Measurements from ENCODE around the gene MCF2L.
"Not testable (repeated sequence)": the region's sequence is repeated elsewhere in the genome, so short reads cannot be mapped to it uniquely, and the experiment has no call there.

Gene MCF2L

DNA sequence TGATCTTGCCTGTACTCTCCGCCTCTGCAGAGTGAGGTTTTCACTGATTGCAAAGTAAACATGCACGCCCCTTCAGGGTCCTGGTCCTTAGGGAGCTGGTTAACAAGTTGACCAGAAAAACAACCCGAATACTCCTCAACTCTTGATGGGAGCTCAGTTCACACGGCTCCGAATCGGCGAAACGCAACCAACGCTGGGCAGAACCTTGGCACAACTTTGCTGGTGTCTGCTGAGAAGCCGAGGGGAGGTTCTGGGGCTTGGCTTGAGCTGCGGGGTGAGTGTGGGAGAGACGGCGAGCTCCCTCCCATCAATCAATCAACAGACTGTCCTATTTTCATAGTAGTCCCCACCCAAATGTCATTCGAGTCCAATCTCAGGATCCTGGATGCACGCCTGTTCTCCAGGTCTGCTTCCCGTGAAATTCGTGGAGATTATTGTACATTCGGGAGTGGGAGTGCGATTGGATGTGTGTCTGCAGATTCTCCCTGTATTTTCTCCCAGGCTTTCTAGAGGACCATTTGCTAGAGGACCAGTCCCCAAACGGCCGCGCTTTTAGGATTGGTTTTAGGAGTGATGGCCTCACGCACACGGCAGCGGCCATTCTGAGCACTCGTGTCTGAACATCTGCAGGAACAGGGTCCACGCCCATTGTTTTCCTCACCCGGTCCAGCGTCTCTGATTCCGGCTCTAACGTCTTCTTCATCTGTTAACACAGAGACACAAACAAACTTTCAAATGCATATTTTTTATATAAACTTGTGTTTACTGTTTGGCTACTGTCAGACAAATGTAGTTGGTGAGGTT lies 85.0 kb downstream of the MCF2L start:
- no peak for DNase-seq

DNA sequence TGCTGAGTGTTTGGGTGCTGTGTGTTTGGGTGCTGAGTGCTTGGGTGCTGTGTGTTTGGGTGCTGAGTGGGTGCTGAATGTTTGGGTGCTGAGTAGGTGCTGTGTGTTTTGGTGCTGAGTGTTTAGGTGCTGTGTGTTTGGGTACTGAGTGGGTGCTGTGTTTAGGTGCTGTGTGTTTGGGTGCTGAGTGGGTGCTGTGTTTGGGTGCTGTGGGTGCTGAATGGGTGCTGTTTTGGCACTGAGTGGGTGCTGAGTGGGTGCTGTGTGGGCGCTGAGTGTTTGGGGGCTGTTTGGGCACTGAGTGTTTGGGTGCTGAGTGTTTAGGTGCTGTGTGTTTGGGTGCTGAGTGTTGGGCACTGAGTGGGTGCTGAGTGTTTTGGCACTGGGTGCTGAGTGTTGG lies 88.1 kb downstream of the MCF2L start:
- DNase-seq, result no peak

DNA sequence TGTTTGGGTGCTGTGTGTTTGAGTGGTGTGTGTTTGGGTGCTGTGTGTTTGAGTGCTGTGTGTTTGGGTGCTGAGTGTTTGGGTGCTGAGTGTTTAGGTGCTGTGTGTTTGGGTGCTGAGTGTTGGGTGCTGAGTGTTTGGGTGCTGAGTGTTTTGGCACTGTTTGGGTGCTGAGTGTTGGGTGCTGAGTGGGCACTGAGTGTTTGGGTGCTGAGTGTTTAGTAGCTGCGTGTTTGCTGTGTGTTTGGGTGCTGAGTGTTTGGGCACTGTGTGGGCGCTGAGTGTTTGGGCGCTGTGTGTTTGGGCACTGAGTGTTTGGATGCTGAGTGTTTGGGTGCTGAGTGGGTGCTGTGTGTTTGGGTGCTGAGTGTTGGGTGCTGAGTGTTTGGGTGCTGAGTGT lies 88.5 kb downstream of the MCF2L start:
- not testable (repeated sequence) for DNase-seq

DNA sequence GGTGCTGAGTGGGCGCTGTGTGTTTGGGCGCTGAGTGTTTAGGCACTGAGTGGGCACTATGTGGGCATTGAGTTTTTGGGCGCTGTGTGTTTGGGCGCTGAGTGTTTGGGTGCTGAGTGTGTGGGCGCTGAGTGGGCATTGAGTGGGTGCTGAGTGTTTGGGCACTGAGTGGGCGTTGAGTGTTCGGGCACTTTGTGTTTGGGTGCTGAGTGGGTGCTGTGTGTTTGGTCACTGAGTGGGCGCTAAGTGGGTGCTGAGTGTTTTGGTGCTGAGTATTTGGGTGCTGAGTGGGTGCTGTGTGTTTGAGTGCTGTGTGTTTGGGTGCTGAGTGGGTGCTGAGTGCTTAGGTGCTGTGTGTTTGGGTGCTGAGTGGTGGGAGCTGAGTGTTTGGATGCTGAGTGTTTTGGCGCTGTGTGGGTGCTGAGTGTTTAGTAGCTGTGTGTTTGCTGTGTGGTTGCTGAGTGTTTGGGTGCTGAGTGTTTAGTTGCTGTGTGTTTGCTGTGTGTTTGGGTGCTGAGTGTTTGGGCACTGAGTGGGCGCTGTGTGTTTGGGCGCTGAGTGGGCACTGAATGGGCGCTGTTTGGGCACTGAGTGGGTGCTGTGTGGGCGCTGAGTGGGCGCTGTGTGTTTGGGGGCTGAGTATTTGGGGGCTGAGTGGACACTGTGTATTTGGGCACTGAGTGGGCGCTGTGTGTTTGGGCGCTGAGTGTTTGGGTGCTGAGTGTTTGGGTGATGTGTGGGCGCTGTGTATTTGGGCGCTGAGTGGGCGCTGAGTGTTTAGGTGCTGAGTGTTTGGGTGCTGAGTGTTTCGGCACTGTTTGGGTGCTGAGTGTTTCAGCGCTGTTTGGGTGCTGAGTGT lies 89.3 kb downstream of the MCF2L start:
- no peak for DNase-seq

DNA sequence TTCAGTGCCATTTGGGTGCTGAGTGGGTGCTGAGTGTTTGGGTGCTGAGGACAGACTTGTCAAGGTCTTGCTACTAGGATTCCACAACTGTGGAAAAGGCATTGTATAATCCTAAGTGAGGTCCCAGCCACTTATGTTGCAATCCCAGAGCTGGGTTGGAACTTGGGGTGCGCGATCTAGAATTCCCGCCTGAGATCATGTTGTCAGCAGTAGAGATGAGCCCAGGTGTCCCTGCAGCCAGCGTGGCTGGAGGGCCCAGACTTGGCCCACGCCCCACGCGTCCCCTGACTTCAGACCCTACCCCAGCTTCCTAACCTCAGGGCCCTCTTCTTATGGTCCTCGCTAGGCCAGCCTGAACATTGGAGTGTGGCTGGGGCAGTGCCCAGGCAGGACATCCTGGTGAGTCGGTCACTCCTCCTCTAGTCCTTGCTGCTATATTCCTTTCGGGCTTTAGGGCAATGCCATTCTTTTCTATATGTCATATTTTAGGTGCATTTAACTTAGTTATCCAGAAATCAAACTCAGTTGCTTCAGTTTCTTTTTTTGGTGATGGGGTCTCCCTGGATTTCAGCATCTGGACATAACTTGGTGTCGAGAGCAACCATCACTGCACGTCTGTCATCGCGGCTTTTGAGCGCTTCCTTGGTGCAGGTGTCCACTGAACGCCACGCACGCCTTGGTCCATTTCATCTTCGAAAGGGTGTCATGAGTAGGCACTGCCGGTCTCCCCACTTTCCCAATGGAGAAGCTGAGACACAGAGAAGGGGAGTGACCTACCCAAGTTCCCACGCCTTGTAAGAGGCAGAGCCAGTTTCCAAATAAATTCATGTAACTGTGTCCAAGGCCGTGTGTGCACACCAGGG lies 90.2 kb downstream of the MCF2L start:
- no peak for DNase-seq

DNA sequence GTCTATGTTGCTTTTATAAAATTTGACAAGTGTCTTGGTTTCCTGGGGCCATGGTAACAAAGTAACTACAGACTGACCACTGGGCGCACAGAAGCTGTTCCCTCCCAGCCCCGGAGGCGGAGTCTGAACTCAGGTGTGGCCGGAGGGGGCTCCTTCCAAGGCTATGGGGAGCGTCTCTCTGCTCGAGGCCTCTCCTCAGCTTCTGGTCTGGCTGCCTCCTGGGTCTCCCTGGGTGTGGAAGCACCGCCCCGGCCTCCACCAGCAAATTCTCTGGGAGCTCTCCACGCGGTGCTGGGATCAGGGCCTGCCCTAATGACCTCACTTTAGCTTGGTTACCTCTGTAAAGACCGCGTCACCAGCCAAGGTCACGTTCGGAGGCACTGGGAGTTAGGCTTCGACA lies 90.9 kb downstream of the MCF2L start:
- no peak for DNase-seq

DNA sequence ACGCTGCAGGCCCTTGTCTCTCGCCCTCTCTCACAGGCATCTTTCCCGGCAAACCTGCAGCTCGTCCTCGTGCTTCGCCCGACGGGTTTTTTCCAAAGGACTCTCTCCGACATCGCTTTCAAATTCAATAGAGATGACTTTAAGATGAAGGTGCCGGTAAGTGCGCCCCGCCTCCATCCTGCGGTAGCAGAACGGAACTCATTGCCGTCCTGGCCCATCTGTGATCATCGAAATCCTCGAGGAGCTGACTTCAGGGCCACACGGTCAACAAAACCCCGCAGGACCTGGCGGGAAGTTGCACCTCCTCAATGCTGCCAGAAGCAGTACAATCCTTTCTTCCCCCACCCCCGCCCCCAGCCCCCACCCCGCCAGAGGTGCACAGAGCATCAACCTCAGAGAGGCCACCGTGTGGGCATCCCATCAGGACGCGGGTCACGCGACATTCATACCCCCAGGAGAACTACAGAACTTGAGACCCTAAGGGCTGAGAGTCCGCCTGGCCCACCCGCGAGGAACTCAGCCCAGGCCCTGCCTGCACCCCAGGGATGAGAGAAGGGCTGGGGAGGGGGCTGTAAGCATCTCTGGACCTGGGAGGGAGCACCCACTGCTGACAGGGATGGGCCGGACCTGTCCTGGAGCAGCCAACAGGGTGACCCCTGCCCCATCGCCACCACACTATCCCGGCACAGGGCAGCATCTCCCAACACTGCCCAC lies 91.7 kb downstream of the MCF2L start:
- no peak for DNase-seq

DNA sequence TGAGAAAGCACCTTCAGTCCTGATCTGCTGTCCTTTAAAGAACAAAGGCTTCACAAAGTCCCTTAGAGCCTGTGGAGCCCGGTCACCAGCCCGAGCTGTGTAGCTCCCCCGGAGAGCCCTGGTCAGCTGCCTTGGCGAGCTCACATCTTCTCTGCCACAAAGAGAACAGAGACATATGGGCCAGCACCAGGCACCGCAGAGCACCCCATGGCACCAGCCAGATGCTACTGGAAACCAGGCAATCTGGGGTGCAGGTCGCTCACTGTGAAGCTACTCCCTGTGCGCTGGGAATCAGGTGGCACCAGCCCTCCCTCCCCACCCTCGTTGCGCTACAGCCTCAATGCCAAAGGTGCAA lies 92.2 kb downstream of the MCF2L start:
- no peak for DNase-seq

DNA sequence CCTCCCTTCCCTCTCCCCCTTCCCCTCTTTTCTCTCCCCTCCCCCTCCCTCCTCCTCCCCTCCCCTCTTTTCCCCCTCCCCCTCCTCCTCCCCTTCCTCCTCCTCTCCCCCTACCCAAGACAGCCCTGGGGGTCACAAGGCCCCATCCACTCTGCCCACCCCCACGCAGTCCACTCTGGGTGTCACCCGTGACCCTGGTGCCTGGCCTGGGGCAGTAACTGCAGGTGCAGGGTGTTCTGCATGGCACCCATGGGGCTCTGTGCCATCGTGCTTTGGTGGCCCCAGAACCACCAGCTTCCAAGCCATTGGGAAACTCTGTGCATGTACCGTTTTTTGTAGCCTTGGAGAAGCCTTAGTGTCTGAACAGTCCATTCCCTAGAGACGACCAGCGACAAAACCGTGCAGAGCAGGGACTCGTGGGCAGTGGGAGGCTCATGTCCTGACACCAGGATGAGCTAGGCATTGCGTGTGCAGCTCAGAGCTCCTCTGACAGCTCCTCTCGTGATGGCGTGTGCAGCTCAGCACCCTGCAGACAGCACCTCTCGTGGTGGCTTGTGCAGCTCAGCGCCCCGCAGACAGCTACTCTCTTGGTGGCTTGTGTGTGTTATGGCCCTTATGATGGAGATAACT lies 92.9 kb downstream of the MCF2L start:
- no peak for DNase-seq

DNA sequence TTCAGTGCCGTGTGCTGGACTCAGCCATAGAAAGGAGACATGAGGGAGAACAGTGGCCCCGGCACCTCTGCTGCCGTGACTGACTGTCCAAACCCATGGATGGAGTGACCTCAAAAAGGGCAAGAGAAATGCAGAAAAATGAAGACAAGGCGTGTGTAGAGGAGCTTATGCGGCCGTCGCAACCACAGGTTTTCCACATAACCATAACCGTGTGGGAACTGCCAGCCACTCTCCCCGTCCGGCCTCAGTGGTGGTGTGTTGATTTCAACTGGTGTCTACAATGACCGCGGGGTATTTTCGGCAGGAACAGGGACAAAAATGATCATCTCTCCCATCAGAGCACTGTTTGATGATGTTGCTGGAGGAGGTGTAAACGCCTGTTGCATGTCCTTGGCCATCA lies 93.7 kb downstream of the MCF2L start:
- DNase-seq, result no peak

DNA sequence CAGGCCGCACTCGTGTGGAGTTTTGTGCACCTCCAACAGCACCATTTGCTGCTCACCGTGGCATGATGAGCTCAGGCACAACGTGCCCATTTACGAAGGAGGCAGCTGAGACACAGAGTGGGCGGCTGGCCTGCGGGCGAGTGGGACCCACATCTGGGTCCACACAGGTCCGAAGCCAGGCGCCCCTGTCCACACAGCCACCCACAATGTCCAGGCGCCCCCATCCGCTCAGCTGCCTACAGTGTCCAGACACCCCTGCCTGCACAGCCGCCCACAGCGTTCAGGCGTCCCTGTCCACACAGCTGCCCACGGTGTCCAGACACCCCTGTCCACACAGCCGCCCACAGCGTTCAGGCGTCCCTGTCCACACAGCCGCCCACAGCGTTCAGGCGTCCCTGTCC lies 94.1 kb downstream of the MCF2L start:
- no peak for DNase-seq

DNA sequence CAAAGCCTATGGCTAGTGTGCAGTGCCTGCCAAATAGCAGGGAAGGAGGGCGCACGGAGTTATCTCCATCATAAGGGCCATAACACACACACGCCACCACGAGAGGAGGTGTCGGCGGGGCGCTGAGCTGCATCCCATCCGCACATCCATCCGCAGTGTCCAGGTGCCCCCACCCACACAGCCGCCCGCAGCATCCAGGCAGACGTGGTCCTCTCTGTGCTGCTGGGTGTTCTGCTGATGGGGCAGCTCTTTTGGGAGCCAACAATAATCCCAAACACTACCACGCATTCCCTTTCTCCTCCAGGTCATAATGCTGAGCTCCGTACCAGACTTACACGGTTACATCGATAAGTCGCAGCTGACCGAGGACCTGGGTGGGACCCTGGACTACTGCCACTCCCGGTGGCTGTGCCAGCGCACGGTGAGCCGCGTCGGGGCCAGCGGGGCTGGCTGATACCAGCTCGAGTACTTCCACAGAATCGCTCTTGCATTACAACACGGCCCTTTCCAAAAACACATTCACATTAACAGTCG lies 95.1 kb downstream of the MCF2L start:
- DNase-seq, result no peak

DNA sequence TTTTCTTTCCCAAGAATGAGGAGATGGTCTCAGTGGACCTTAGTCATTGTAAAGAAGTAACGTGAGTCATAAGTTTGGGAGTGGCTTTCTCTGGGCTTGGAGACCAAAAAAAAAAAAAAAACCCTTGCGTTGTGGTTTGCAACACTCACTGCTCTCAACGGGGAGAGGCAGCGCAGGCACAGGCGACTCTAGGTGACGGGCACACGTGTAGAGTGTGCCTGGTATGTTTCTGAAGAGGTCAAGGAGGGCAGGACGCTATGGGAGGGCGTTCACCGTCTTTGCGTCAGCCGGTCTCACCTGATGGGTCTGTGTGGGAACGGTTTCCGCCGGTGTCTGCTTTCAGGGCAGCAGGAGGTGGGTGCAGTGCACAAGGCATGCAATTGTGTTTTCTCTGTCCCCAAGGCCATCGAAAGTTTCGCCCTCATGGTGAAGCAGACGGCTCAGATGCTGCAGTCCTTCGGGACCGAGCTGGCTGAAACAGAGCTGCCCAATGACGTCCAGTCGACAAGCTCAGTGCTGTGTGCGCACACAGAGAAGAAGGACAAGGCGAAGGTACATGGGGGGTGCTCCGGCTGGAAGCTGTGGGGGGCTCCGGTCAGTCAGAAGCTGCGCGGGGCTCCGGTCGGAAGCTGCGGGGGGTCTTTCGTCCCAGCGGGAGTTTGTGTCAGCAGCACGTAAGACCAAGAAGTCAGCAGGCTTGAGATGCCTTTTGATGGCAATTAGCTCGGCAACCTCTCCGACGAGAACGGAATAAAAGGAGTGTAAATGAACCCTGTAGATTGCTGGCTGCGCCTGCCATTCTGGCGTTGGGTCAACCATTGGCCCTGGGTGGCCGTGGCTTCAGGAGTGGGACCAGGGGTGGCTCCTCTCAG lies 95.8 kb downstream of the MCF2L start:
- DNase-seq, result no peak

DNA sequence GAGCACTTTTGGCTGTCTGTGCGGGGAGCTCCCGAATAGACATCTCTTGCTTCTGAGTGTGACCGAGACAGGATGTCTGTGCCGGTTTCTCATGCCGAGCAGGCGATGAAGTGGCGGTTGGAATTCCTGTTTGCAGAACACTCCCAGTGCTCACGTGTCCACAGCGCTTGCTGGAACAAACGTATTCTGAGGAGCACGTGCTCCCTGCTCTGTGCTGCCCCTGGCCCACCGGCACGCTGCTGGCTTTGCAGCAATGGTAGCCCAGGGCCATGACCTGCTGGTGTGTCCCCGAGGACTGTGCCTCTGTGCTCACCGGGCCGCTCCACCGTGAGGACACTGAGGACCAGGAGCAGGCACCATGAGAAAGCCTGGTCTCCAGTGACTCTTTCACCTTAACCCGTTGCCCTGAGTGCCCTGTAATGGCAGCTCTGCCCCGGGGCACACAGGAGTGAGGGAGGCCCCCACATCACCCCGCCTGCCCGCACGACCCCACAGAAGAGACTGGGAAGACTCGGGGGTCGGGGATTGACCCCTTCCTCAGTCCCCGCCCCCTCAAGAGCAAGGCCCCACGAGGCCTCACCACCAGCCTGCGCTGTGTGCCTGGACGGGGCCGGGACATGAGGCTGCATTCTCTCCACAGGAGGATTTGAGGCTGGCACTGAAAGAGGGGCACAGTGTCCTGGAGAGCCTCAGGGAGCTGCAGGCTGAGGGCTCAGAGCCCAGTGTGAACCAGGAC lies 96.6 kb downstream of the MCF2L start:
- DNase-seq, result no peak

DNA sequence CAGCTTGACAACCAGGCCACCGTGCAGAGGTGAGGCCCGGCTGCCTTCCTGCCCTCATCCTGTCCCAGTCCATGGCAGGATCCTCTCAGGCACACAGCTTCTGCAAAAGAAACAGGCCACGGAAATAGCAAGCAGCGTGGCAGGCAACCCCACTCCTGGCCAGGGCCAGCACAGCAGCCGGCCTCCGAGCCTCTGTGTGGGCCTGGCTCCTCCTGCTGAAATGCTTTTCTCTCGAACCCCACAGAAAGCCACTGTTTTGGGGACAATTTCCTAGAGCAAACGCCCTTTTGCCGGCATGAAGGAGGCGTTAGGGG lies 97.1 kb downstream of the MCF2L start:
- no peak for DNase-seq

DNA sequence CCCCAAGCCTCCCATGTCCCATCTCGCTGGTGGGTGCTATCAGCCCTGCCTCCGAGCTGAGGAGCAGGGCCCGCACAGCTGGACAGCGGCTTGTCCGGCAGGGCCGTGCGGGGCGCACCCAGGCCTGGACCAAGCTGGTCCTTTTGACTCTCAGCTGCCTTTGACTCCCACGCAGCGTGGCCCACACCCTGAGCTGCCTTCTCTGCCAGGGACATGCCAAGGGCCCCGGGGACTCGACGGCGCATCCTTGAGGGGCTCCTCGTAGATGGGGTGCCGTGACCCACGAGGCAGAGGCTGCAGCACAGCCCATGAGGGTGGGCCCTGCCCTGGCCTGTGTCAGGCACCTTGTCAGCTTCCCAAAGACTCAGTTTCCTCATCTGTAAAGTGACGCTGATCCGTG lies 97.7 kb downstream of the MCF2L start:
- DNase-seq, result no peak

DNA sequence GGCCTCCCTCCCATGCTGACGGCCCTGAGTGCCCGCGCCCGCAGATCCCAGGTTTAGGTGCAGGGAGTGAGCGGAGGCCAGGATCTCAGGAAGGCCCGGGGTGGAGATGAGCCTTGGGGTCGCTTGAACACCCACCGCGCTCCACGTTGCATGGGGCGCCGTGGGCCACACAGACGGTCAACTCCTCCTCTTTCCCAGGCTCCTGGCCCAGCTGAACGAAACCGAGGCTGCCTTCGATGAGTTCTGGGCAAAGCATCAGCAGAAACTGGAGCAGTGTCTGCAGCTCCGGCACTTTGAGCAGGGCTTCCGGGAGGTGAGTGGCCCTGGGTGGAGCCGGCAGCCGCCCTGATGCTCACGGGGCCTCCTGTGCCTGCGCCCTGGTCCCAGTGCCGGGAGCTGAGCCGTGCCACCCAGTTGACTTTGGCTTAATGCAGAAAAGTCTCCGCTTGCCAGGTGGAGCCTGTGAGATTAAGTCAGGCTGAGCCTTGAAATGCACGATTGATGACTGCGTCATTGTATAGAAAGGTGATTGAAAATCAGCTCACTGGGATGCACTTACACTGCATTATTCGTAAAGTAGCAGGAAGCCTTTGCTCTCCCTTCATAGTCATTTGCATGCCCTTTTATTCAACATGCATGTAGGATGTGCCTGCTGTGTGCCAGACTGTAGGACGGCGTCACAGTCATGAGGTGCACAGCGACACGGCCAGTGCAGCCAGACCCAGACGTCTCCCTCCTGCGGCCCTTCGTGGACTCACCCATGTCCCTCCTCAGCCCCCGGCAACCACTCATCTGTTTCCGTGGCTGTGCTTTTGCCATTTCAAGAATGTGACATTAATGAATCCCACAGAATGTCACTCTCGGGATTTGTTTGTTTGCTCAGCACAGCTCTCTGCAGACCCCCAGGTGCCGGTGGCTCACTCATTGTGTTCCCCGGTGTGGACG lies 101.1 kb downstream of the MCF2L start:
- DNase-seq, result no peak

DNA sequence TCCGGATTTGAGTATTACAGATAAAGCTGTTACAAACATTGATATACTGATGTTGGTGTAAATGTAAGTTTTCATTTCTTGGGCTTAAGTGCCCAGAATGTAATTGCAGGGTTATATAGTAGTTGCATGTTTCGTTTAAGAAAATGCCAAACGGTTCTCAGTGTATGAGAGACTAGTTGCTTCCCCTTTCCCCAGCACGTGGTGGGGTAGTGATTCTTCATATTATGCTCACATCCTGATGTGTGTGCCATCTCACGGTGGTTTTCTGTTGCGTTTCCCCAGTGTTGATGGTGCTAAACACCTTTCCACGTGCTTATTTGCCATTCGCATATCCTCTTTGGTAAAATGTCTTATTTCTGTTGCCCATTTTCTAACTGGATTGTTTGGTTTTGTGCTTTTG lies 101.8 kb downstream of the MCF2L start:
- no peak for DNase-seq

DNA sequence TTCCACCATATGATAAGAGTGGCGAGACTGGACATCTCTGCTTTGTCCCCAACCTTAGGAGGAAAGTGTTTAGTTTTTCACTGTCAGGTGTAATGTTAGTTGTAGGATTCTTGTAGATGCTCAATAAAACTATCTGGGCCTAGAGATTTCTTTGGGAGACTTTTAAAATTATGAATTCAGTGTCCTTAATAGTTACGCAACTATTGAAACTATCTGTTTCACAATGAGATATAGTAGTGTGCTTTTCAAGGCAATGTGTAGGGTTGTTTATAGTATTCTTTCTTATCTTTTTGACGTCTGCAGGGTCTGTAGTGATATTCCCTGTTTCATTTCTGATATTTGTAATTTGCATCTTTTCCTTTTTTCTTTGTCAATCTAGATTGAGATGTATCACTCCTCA lies 103.4 kb downstream of the MCF2L start:
- no peak for DNase-seq

Measured in GOT3 (cell line).